ENCODE data around the gene C11orf65.

GRCh38 chr11:108508653-108509593 is 41.6 kb upstream of the C11orf65 start:
- TF ChIP-seq EZH2 (optimal IDR thresholded peaks at IDR 0.05; ENCODE audit: low read depth, low read length) (no peak), EZH2phosphoT487 (IDR thresholded peaks at IDR 0.05; ENCODE audit: low read length) (no peak)
